Cardiac fibroblast (primary cell): ENCODE data around the gene GAR1.

Experiments used
- DNase-seq, 2 donors: peaks; one replicate each; pipeline versions ENCODE4 v3.0.0 to v3.0.0-alpha.2; 2010; ENCODE audit warnings: low read depth in 2 of 2
- H3K4me3 ChIP-seq, 2 donors: replicated peaks in 1 of 2; 1 replicate in 1 of 2; 2 replicates in 1 of 2; pipeline ENCODE4 v1.5.1; 2011; ENCODE audit warnings: low read depth in 2 of 2, low read length in 2 of 2, mild to moderate bottlenecking in 2 of 2, moderate library complexity in 1 of 2
- CTCF ChIP-seq: IDR thresholded peaks from one replicate; pipeline ENCODE4 v1.5.1; 2011; ENCODE audit warnings: low read depth, mild to moderate bottlenecking, low read length, inconsistent platforms

Gene GAR1

DNA sequence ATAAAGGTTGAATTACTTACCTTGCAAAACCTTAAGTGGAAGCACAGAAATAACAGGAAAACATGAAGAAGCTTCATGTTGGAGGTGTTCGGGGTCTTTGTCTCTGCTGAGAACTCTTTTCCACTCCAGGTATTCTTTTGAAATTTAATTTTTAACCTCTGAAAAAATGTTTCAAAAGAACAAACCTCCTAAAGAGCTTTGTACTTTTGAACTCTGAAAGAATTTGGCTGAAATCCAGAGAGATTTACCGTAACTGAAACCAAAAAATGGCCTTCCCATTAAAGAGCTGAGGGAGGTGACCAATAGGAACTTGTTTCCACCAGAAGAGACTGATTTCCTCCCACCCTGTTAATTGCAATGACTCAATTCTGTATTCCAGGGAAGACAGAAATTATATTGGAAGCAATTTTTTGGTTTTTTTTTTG is 13.7 kb upstream of the GAR1 start, which contains the start of gene CFI:
Gene CFI, minus strand, starts transcription at position 105 of the 425 bp plus-strand sequence. Its CDS starts 28 bp downstream, at position 77.
- DNase-seq = peak; percentile 55 to 92
- no peak within 1 kb of the TSS for H3K4me3 ChIP-seq
- TF ChIP-seq CTCF = no peak

DNA sequence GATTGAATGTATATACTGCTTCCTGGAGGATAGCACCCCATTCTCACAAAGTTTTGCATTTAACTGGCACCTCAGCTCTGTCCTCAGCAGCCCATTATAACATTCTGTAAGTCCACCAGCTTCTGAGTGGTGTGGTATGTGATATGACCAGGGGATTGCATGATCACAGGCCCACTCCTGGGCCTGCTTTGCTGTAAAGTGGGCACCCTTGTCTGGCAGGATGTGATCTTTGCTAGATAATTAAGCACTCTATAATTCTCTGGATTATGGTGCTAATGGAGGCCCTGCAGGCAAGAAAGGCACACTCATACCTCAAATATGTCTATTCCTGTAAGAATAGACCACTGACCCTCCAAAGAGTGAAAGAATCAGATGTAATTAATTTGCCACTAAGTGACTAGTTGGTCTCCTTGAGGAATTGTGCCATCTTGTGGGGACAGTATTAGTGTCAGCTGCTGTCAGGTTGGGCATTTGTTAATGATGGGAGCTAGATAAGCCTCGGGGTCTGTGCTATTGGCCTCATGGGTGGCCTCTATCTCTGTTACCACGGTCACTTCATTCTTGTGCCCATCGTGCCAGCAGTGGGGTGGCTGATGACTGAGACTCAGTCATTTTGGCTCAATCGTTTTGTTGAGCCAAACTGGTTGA is 11.5 kb upstream of the GAR1 start:
- DNase-seq = peak; percentile 56 to 69
- TF ChIP-seq CTCF = peak; percentile 33
- H3K4me3 ChIP-seq = no peak overlapping the region

- TF ChIP-seq CTCF = no peak
- no peak for DNase-seq
These were observed 5.9 kb upstream of the GAR1 start for GRCh38 chr4:109809655-109810054.

DNA sequence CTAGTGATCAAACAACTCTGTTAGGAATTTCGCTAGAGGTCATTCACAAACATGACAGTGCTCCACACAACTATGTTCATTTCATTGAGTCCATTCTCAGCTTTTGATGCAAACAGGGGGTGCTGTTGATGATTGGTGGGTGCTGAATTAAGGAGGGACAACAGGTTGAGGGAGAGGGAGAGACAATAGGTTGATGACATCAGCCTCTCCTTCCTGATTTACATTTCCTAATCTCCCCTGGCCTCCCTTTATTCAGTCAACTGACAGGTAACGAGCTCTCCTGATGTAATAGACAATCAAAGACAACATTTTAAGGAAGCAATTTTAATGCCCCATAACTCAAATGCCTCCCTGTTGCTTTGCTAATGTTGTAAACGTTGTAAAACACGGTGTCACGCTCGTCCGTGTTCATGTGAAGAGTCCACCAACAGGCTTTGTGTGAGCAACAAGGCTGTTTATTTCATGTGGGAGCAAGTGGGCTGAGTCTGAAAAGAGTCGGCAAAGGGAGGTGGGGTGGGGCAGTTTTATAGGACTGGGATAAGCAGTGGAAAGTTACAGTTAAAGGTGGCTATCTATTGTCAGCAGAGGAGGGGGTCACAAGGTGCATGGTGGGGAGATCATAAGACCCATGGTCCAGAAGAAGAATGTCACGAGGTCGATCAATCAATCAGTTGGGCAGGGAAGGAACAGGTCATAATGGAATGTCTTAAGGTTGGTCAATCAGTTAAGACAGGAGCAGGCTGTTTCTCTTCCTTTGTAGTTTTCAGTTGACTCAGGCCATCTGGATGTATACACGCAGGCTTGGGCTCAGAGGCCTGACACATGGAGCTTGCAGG is 4.8 kb upstream of the GAR1 start:
- no peak for TF ChIP-seq CTCF
- no peak for DNase-seq
- no peak overlapping the region for H3K4me3 ChIP-seq

More at GRCh38 chr4:109809655-109810054, 5.9 kb upstream of the GAR1 start:
- H3K4me3 ChIP-seq = no peak overlapping the region

DNA sequence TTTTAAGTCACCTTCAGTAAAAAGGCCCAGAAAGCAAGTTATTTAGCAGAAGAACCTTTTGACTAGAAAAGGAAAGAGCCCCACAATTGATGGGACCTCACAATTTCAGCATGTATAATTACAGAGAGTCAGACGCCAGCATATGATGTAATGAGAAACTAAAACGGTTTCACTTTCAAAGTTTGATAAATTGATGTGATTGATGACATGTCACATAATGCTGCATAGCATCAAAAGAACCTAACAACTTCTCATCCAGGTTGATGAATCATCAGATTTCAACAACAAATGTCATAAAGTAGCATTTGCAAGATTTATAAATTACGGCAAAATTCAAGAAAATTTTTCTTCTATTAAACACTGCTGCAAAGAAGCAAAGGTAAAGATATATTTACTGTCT is 3.9 kb upstream of the GAR1 start:
- no peak overlapping the region for H3K4me3 ChIP-seq
- no peak for TF ChIP-seq CTCF
- no peak for DNase-seq

- H3K4me3 ChIP-seq = peak overlapping the region; percentile 94 to 95
- no peak for TF ChIP-seq CTCF
- peak in 1 of 2 donors; percentile 6 for DNase-seq
These were observed 500 bp downstream of the GAR1 start for GRCh38 chr4:109816082-109816442.
